ENCODE data around the gene SNX21.

GRCh38 chr20:45886590-45887345, 53.2 kb downstream of the SNX21 start:
- TF ChIP-seq CTCF (IDR thresholded peaks at IDR 0.05) (no peak), POLR2A (IDR thresholded peaks at IDR 0.05) (no peak)
